H1 (cell line): Measurements from ENCODE around the gene NOS1AP. TPM values are rescaled to one million over a fixed set of nuclear protein-coding genes. Genes with fewer than 3 reads are reported as not detected.

Experiments used
- ATF2 ChIP-seq: IDR thresholded peaks from 2 replicates; pipeline ENCODE4 v1.6.1; 2012; ENCODE audit warnings: low read length, inconsistent platforms
- CEBPB ChIP-seq: IDR thresholded peaks from 2 replicates; pipeline ENCODE4 v1.6.1; 2012; ENCODE audit warnings: low read depth, low read length
- CREB1 ChIP-seq: IDR thresholded peaks from 2 replicates; pipeline ENCODE4 v1.6.1; 2012; ENCODE audit warnings: inconsistent platforms
- CTCF ChIP-seq, 3 experiments: IDR thresholded peaks; 1 replicate in 2 of 3; 2 replicates in 1 of 3; pipeline versions ENCODE4 v1.5.1 to v1.6.1; 2011; ENCODE audit warnings: low read length in 3 of 3, mild to moderate bottlenecking in 3 of 3, inconsistent platforms in 2 of 3, low read depth in 1 of 3, moderate library complexity in 1 of 3; ENCODE audit not compliant: insufficient read depth in 1 of 3; ENCODE audit errors: control extremely low read depth in 1 of 3
- EGR1 ChIP-seq: IDR thresholded peaks from 2 replicates; pipeline ENCODE4 v1.6.1; 2011; ENCODE audit warnings: low read depth, low read length, borderline replicate concordance
- PHF8 ChIP-seq: fragments of 200-600 bp; sonication (generic); conservative IDR thresholded peaks from 2 replicates; pipeline ENCODE4 v1.7.1; 2012; ENCODE audit warnings: low read depth, mild to moderate bottlenecking, inconsistent platforms, low read length, moderate library complexity
- SP2 ChIP-seq: IDR thresholded peaks from 2 replicates; pipeline ENCODE4 v1.6.1; 2012; ENCODE audit warnings: mild to moderate bottlenecking, low read length, inconsistent platforms
- SP4 ChIP-seq: IDR thresholded peaks from 2 replicates; pipeline ENCODE4 v1.6.1; 2012; ENCODE audit warnings: low read length, inconsistent platforms
- polyA plus RNA-seq, 7 experiments: library from polyadenylated mRNA; depleted of rRNA in 3 of 7; stranded (reverse) in 5 of 7; unstranded in 2 of 7; fragments of >200 nt in 5 of 7; fragments of 200-250 nt in 2 of 7; gene quantifications; 1 replicate in 5 of 7; 2 replicates in 1 of 7; 4 replicates in 1 of 7; pipeline versions ENCODE4 v1.2.1 to v1.2.3, GENCODE V29; 2011 to 2013; ENCODE audit warnings: missing spikeins in 2 of 7, mixed read lengths in 2 of 7
- total RNA-seq: library from RNA; stranded (reverse); fragmentation: NEBNext Ultra II Directional; extraction: Animal tissue kit (Norgen Biotek cat#: 25700); gene quantifications from 2 replicates; pipeline ENCODE4 v1.2.1, GENCODE V29; 2021
- TF ChIP-seq, protein P1 (sequence below): IDR thresholded peaks from 2 replicates; pipeline ENCODE4 v1.6.1; 2011; ENCODE audit warnings: low read length, improper control_type of control experiment

NOS1AP gene
- total and polyA plus RNA-seq, 2 of the 8 experiments (the other 6 are each of a cell fraction or from before 2014, with no cell fraction given): 2.4 to 12.1 TPM

- TF ChIP-seq CTCF (IDR thresholded peaks at IDR 0.05; ENCODE audit: control extremely low read depth in 1 of 3, insufficient read depth in 1 of 3, low read depth in 1 of 3, low read length in 3 of 3): peak; percentile 77 to 99 (median 97)
- TF ChIP-seq CEBPB: no peak
- TF ChIP-seq CREB1: no peak; the same call in 1 of the 2 replicates
- no peak for TF ChIP-seq ATF2
- TF ChIP-seq EGR1: no peak
- TF ChIP-seq, protein P1, sequence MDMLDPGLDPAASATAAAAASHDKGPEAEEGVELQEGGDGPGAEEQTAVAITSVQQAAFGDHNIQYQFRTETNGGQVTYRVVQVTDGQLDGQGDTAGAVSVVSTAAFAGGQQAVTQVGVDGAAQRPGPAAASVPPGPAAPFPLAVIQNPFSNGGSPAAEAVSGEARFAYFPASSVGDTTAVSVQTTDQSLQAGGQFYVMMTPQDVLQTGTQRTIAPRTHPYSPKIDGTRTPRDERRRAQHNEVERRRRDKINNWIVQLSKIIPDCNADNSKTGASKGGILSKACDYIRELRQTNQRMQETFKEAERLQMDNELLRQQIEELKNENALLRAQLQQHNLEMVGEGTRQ: no peak
- TF ChIP-seq SP4: no peak
- TF ChIP-seq SP2: no peak
- TF ChIP-seq PHF8: no peak
Measured at GRCh38 chr1:162056043-162056442, 13.4 kb upstream of the NOS1AP start (continued).
